ENCODE data around the gene AMMECR1.

GRCh38 chrX:110251961-110252360, 65.9 kb downstream of the AMMECR1 start:
- TF ChIP-seq CTCF (conservative IDR thresholded peaks at IDR 0.05; ENCODE audit: low read length) (no peak), EZH2phosphoT487 (IDR thresholded peaks at IDR 0.05; ENCODE audit: borderline replicate concordance) (no peak)

Measured in Loucy (cell line).